LNCaP clone FGC (cell line): ENCODE measurements around the gene FRMD4A.

Experiments used
- DNase-seq: peaks from one replicate; pipeline ENCODE4 v3.0.0-alpha.2; 2011; ENCODE audit warnings: low read depth
- H3K4me3 ChIP-seq: 2 replicates; pipeline ENCODE4 v1.5.1; 2011; ENCODE audit warnings: mild to moderate bottlenecking, low read depth, low read length, control low read depth
- TF ChIP-seq, protein P1 (sequence below): IDR thresholded peaks from 2 replicates; pipeline ENCODE4 v1.5.1; 2012; ENCODE audit warnings: mild to moderate bottlenecking; ENCODE audit not compliant: control insufficient read depth, insufficient read depth; ENCODE audit errors: extremely low read depth

The FRMD4A gene

DNA sequence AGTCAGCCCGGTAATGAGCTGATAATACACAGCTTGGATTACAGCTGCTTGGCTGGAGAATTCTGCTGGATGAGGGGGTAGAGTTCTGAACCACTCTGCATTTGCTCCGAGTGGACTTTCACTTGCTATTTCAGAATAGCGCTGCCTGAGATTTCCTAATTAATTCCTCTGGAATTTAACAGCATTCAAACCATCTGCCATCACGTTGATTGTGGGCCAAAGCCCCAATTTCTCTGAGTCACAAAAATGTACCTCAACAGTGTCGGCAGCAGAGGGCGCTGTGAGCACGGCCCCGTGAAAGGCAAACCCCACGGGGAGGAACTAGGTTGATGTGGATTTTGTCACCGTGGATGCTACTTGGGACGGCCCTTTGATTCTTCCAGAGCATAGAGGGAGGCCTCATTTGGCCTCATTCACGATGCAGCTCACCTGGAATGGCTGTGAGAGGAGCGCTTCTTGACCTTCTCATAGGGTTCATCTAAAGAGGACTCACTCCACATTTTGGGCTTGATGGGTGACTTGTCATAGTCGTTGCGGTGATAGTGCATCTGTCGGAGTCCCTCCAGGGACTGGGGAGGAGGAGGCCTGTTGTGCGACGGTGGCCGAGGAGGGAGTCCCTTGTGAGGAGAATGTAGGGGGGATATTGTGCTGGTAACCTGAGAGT is 670.7 kb downstream of the FRMD4A start:
- TF ChIP-seq, protein P1, sequence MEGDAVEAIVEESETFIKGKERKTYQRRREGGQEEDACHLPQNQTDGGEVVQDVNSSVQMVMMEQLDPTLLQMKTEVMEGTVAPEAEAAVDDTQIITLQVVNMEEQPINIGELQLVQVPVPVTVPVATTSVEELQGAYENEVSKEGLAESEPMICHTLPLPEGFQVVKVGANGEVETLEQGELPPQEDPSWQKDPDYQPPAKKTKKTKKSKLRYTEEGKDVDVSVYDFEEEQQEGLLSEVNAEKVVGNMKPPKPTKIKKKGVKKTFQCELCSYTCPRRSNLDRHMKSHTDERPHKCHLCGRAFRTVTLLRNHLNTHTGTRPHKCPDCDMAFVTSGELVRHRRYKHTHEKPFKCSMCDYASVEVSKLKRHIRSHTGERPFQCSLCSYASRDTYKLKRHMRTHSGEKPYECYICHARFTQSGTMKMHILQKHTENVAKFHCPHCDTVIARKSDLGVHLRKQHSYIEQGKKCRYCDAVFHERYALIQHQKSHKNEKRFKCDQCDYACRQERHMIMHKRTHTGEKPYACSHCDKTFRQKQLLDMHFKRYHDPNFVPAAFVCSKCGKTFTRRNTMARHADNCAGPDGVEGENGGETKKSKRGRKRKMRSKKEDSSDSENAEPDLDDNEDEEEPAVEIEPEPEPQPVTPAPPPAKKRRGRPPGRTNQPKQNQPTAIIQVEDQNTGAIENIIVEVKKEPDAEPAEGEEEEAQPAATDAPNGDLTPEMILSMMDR = peak; percentile 93
- DNase-seq = no peak
- H3K4me3 ChIP-seq = no peak overlapping the region

DNA sequence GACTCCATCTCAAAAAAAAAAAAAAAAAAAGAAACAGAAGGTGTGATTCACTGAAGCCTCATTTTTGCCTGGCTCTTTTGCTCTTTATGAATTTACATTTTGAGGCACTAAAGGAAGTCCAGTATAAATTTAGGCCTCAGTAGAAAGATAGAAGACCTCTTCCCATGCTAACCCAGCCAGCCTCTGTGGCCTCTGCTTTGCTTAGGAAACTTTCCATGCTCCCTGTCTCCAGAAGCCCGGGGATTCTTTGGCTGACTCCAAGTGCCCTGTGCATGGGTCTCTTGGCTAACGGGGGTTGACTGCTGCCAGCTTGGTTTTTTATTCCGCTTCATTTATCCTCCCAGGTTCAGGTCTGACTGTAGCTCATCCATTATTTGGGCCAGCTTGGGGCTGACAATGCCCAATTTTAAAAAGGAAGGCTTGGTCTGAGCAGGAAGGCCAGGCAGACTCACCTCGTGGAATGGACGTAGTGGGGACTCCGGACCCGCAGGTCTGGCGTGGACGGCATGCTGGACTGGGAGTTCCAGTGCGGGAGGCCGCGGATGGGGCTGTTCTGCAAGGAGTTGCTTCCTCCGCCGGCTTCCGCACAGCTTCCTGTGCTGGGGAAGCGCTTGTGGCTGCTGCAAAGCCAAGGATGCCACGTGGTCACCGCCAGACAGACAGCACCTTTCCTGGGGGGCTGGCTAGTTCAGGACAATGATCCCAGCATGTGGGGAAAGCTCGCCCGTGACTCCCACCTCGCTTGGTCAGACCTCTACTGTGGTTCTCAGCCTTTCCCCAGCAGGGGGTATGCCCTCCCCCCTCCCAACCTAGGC is 671.6 kb downstream of the FRMD4A start:
- DNase-seq = no peak
- no peak overlapping the region for H3K4me3 ChIP-seq
- TF ChIP-seq, protein P1 = no peak

- TF ChIP-seq, protein P1 = no peak
- no peak overlapping the region for H3K4me3 ChIP-seq
- no peak for DNase-seq
Measured at GRCh38 chr10:13658264-13658663, 672.5 kb downstream of the FRMD4A start.

- TF ChIP-seq, protein P1 = no peak
- no peak overlapping the region for H3K4me3 ChIP-seq
- DNase-seq = no peak
Measured at GRCh38 chr10:13657101-13657680, 673.5 kb downstream of the FRMD4A start.

DNA sequence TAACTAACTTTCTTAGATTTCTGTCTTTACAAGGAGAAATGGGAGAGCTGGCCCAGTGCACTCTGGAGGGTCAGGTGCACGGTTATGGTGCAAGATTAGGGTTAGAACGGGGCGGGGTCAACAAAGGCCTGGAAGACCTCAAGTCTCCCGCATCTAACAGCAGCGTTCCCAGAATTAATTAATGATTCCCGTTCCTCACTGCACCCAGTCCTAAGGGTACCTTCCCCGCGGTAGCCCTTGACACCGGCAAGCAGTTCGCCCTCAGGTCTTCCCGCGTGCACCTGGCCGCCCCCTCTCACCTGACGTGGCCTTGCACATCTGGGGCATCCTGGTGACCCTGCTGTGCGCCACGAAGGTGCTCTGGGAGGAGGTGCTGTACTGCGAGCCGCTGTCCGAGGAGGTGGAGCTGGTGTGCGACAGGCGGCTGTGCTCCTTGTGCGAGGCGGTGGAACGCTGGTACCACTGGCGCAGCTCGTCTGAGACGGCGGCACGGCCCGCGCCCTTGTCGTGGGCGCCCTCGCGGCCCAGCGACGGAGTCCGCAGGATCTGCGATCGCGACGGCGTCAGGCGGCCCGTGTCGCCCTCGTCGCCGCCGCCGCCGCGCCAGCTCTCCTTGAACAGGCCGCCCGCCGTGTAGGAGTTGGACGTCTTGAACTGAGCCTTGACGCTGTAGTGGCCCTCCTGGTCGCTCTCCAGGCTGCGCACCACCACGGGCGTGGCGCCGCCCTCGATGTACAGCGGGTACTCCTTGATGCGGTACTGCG is 674.2 kb downstream of the FRMD4A start:
- no peak for DNase-seq
- no peak overlapping the region for H3K4me3 ChIP-seq
- TF ChIP-seq, protein P1 = no peak

GRCh38 chr10:13654846-13655245 is 675.9 kb downstream of the FRMD4A start:
- no peak for DNase-seq
- H3K4me3 ChIP-seq = no peak overlapping the region
- TF ChIP-seq, protein P1 = no peak
